Measurements from ENCODE around the gene SCO2.

SCO2 gene

GRCh38 chr22:50498322-50498890 is 27.0 kb downstream of the SCO2 start:
- DNase-seq (ENCODE audit: low spot score) = peak; percentile 58

DNA sequence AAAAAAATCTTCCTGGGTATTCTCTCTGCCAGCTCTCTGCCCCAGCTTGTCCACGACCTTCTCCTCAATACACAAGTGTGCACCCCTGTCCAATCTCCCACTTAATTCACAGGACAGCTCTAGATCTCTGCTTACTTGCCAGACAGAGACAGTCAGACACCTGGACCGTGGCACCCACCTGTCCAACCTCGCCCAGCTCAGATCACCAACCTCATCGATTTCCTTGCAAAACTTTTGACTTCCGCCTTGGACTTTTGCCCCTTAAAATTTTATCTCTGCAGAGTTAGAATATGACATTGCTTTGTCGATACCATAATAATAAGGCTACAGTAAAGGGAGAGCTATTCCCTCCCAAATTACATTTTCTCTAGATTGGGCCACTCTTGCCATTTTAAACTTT is 28.3 kb downstream of the SCO2 start:
- no peak for DNase-seq (ENCODE audit: low spot score)

GRCh38 chr22:50490531-50491308 is 34.7 kb downstream of the SCO2 start:
- DNase-seq (ENCODE audit: low spot score) = no peak

DNA sequence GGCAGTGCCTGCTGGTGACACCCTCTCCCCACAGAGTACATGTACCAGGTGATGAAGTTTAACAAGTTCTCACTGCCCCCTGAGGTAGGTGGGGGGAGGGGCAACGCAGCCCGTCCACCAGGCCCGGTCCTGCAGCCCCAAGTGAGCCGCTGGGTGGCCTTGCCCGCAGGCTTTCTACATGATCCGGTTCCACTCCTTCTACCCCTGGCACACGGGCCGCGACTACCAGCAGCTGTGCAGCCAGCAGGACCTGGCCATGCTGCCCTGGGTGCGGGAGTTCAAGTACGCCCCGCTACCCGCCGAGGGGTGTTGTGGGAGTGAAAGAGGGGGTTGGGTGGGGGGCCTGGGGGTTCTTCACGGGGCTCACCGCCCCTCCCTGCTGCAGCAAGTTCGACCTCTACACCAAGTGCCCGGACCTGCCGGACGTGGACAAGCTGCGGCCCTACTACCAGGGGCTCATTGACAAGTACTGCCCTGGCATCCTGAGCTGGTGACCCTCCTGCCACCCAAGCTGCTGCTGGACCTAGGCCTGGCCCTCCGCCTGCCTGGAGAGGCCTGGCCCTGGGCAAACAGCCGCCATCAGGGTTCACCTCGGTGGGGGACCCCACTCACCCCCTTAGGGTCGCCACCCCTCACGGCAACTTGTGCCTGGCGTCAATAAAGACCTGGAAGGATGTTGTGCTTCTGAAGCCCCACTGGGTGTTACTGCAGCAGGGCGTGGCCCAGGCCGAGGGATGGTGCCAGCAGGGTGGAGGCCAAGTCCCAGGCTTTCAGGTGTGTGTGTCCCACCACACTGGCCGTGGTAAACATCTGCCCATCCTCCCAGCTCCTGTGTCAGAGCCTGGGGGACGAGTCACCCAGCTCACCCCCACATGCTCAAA is 35.8 kb downstream of the SCO2 start:
- no peak for DNase-seq (ENCODE audit: low spot score)

- no peak for DNase-seq (ENCODE audit: low spot score)
Measured at GRCh38 chr22:50488886-50489285, 36.5 kb downstream of the SCO2 start.

DNA sequence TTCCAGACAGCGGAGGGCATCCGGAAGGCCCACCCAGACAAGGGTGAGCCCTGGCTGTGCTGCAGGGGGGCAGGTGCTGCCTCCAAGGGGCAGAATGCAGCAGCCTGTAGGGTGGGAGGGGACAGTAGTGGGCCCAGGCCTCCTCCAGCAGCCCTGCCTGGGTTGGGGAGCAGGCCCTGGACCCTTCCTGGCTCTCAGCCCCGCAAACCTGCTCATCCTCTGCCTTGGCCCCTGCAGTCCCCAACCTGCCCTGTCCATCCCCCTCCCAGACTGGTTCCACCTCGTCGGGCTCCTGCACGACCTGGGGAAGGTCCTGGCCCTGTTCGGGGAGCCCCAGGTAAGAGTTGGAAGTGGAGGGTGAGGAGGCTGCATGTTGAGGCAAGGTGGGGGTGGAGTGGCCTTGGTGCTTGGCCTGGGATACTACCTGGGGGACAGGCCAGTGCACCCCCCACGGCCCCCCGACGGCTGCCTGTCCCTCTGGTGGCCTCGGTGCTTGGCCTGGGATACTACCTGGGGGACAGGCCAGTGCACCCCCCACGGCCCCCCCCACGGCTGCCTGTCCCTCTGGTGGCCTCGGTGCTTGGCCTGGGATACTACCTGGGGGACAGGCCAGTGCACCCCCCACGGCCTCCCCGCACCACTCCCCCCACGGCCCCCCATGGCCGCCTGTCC is 37.3 kb downstream of the SCO2 start:
- DNase-seq (ENCODE audit: low spot score) = no peak

GRCh38 chr22:50487290-50488005 is 38.0 kb downstream of the SCO2 start:
- DNase-seq (ENCODE audit: low spot score) = no peak

DNA sequence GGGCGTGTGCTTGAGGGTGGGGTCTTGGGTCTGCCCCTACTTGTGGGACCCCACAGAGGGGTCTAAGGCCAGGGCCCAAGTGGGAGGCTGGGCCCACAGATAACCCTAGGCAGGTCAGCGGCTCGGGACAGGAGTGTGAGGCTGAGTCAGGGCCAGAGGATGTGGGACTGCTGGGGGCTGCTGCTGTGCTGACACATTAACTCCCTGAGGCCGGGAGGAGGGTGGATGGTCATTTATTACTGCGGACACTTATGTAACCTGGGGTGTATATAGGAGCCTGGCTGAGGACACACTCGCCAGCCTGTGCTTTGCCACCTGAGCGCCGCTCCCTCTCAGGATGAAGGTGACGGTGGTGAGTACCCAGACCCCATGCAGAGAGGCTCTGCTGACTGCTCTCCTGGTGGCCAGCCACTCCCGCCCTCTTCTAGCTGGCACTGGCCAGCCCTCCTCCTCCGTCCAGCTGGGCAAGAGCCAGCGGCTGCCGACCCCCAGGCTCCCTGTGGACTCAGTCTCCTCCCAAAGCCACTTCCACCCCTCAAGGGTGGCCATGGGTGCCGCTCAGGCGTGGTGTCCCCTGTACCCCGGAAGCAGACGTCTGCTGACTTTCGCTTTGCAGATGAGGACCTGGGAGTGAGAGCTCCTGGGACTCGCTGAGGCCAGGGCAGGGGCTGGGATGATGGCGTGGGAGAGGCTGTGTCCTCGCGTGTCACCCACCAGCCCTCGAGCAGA is 38.7 kb downstream of the SCO2 start, which contains the start of gene MIOX:
MIOX (plus strand) TSS at position 299 of the 729 bp plus-strand sequence; CDS start at position 338, 39 bp downstream.
- DNase-seq (ENCODE audit: low spot score) = peak; percentile 21

DNA sequence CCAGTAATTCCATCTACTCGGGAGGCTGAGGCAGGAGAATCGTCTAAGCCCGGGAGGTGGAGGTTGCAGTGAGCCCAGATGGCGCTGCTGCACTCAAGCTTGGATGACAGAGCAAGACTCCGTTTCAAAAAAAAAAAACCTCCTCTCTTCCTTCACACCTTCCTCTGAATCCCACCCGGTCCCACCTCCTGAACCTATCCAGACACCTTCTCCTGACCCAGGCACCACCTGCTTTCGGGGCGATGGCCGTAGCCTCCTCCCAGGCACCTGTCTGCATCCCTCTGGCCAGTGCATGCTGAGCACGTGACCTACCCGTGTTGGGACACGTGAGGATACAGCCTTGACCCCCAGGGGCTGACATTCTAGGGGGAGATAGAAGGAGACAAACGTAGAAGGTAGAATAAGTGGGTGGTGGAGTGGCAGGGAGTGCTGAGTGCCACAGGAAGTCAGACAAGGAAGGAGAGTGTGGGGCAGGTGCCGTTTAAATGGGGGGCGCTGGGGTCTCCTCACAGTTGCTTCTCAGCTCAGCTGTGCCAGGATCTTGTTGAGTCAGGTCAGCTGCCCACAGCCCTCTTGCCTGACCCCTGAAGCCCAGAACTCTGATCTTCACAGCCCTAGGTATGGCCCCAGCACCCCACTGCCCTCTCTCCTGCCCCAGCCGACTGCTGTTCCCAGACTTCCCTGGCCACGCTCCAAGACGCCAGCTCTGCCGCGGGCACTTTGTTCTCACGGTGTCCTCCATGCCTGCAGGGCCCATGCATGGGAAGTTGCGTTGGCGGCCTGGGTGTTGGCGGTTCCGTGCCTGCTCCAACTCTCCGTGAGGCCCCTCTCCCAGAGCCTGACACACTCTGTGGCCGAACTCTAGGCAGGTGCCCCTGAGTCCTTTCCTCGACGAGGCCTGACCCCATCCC is 39.9 kb downstream of the SCO2 start:
- DNase-seq (ENCODE audit: low spot score) = no peak

DNA sequence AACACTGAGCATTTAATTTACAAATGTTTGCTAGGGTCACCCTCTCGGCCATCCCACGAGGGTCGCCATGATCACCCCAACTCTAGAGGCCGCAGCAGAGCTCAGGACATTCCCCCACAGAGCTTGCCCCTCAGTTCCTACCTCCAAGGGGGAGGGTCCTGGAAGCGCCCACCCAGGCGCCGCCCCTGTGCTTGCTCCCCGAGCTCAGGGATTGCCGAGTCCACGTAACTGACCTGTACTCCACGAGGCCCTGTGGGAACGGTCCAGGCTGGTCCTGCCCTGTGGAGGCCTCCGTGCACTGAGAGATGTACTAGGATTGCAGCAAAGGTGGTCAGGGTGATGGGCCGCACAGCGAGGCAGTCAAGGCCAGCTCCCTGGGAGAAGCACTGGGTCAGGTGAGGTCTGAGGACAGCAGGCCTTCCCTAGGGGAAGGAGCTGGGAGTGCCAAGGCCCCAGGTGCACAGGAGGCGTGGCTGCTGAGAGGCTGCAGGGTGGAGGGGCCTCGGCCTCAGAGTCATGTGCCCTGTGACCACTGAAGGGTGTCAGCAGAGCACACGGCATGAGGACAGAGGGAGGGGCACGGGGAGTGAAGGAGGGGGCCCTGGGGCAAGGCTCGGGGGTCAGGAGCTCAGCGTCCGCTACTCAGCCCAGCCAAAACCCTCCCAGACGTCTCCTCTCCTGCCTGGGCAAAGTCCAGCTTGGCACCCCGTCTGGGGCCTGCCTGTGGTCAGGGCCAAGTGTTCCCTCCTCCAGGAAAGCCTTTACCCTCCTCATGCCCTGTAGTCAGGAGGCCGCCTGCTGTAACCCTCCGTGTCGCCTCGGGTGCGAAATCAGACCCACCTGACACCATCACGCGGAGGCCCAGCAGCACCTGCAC is 41.2 kb downstream of the SCO2 start:
- no peak for DNase-seq (ENCODE audit: low spot score)

DNA sequence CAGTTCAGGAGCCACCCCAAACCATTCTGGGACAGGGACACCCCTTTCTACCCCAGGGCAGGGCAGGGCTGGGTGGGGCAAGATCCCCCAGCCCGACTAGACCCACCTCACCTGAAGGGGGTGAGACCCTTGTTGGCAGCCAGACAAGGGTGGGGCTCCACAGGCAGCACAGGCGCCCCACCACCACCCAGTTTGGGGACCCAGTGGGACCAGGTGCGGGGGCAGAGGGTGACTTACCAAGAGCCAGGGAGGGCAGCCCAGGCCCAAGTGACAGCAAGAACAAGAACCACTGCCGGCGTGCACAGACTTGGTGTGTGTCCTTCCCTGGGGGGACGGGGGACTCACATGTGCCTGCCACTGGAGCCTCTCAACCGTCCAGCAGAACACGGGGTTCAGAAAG is 41.8 kb downstream of the SCO2 start:
- no peak for DNase-seq (ENCODE audit: low spot score)

GRCh38 chr22:50483106-50483505 is 42.3 kb downstream of the SCO2 start:
- DNase-seq (ENCODE audit: low spot score) = no peak

DNA sequence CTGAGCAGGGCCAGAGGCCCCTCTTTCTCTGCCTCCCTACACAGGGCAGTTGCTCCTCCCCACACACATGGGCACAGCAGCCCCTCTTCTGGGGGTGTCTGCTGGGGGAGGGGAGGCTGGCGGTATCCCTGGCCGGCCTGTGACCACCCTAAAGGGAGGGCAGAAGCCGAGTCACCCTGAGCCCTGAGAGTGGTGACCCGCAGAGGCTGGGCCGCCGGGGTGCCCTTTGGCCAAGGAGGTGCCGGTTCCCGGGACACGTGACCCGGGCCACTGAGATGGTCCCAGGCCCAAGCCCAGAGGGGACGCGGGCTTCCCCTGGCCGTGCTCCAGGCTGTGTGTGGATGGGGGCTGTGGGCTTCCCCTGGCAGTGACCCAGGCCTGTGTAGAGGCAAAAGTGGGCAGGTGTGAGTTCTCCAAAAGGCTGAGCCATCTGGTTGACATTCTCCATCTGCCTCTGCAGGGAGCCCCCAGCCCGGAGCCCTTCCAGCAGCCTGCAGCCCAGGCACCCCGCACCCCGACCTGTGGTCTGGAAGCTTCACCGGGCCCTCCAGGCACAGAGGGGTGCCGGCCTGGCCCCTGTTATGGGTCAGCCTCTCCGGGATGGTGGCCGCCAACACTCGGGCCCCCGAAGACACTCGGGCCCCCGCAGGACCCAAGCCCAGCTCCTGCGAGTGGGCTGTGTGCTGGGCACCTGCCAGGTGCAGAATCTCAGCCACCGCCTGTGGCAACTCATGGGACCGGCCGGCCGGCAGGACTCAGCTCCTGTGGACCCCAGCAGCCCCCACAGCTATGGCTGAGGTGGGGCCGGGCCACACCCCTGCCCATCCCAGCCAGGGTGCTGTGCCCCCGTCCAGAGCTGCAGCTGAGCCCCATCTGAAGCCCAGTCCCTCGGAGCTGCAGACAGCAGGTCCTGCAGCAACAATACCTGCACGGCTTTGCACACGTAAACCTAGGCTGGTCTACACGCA is 43.0 kb downstream of the SCO2 start:
- no peak for DNase-seq (ENCODE audit: low spot score)

DNA sequence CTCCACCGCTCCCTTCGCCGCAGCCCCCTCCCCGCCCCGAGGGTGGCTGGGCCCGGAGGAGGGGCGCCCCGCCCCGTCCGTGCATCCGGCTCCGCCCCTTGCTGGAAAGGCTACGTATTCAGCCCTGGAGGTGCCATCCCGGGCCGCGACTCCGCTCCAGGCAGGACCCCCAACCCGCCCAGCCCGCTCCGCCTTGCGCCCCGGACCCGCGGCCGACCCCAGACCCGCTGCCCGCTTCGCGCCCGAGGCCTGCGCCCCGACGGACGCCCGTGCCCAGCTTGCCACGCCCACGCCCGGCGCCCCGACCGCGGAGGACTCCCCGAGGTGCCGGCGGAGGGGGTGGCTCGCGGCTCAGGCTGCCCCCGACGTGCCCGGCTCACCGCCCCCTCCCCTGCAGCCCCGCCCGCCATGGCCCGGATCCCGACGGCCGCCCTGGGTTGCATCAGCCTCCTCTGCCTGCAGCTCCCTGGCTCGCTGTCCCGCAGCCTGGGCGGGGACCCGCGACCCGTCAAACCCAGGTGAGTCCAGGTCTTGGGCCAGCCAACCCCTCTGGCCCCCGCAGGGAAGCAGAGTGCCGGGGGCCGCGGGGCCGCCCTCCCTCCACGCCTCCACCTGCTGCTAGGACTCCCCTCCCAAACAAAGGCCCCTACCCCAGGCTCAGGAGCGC is 43.8 kb downstream of the SCO2 start, which contains the start of gene ADM2:
ADM2 (plus strand) TSS at position 104 of the 667 bp plus-strand sequence; CDS start at position 409, 305 bp downstream.
- DNase-seq (ENCODE audit: low spot score) = no peak

DNA sequence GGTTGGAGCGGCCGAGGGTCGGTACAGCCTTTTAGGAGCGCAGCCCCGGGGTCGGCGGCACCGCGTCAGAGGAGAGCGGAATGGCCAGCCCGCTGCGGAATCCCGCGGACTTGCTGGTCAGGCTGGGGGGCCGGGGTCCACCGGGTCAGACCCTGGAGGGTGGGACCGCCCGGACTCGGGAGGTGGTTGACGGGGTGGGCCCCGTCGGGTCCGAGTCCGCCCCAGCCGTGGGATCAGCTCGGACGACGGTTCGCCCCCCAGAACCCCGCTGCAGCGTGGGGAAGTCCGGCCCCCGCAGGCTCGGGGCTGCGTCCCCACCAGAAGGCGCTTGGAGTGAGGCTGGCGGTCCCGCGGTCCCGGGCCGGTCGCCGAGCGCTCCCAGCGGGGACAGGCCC is 44.4 kb downstream of the SCO2 start:
- no peak for DNase-seq (ENCODE audit: low spot score)

GRCh38 chr22:50479721-50480120 is 45.7 kb downstream of the SCO2 start:
- no peak for DNase-seq (ENCODE audit: low spot score)

DNA sequence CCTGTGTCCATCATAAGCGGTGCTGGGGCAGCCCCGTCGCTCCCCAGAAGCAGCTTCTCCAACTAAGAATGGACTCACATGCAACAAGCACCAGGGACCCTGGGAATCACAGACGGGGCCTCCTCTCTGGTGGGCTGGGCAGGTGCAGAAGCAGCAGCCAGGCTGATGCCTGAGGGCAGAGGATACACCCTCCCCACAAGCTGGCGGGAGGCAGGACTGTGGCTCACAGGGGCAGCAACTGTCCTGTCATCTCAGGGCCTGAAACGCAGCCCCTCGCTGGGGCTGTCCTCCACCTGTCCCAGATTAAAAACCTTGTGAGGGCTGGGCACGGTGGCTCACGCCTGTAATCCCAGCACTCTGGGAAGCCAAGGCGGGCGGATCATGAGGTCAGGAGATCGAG is 47.5 kb downstream of the SCO2 start:
- DNase-seq (ENCODE audit: low spot score) = no peak
